H9 (cell line): Measurements from ENCODE around the gene CDK8. TPM values are rescaled to one million over a fixed set of nuclear protein-coding genes. Genes with fewer than 3 reads are reported as not detected.
"Not testable (repeated sequence)": the region's sequence is repeated elsewhere in the genome, so short reads cannot be mapped to it uniquely, and the experiment has no call there.

Source experiments
- DNase-seq: peaks from one replicate; pipeline ENCODE4 v3.0.0-alpha.2; 2017
- H2AFZ ChIP-seq: one replicate; pipeline ENCODE4 v1.6.1; 2013; ENCODE audit warnings: mild to moderate bottlenecking, low read length, control low read depth, moderate library complexity
- H2AK5ac ChIP-seq: 2 replicates; pipeline ENCODE4 v1.6.1; 2013; ENCODE audit warnings: low read length, control low read depth, mixed read lengths; ENCODE audit not compliant: insufficient read length
- H2BK120ac ChIP-seq: one replicate; pipeline ENCODE4 v1.6.1; 2013; ENCODE audit warnings: low read depth, mild to moderate bottlenecking, low read length, control low read depth, inconsistent platforms; ENCODE audit not compliant: poor library complexity, severe bottlenecking
- H2BK12ac ChIP-seq: 2 replicates; pipeline ENCODE4 v1.6.1; 2013; ENCODE audit warnings: low read length, control low read depth, mixed read lengths, low read depth; ENCODE audit not compliant: insufficient read length
- H2BK15ac ChIP-seq: 2 replicates; pipeline ENCODE4 v1.6.1; 2013; ENCODE audit warnings: low read depth, low read length, control low read depth
- H2BK20ac ChIP-seq: one replicate; pipeline ENCODE4 v1.6.1; 2013; ENCODE audit warnings: low read depth, mild to moderate bottlenecking, low read length, control low read depth, inconsistent platforms; ENCODE audit not compliant: poor library complexity, severe bottlenecking
- H2BK5ac ChIP-seq: 2 replicates; pipeline ENCODE4 v1.6.1; 2013; ENCODE audit warnings: low read length, control low read depth, mixed read lengths; ENCODE audit not compliant: insufficient read length
- H3K14ac ChIP-seq: 2 replicates; pipeline ENCODE4 v1.6.1; 2013; ENCODE audit warnings: low read length, control low read depth; ENCODE audit not compliant: insufficient read depth
- H3K18ac ChIP-seq: 2 replicates; pipeline ENCODE4 v1.6.1; 2013; ENCODE audit warnings: low read depth, mild to moderate bottlenecking, mixed read lengths, low read length, control low read depth; ENCODE audit not compliant: insufficient read length
- H3K23ac ChIP-seq: 2 replicates; pipeline ENCODE4 v1.6.1; 2013; ENCODE audit warnings: low read length, control low read depth, mixed read lengths, low read depth; ENCODE audit not compliant: insufficient read length
- H3K23me2 ChIP-seq: 2 replicates; pipeline ENCODE4 v1.6.1; 2013; ENCODE audit warnings: low read depth, mild to moderate bottlenecking, mixed read lengths, low read length, control low read depth; ENCODE audit not compliant: insufficient read length, poor library complexity, severe bottlenecking
- H3K27ac ChIP-seq: 2 replicates; pipeline ENCODE4 v1.5.1; 2013; ENCODE audit warnings: low read length, control low read depth, mixed read lengths, low read depth; ENCODE audit not compliant: insufficient read length
- H3K27me3 ChIP-seq: 2 replicates; pipeline ENCODE4 v1.6.1; 2013; ENCODE audit warnings: low read length, control low read depth, inconsistent platforms; ENCODE audit not compliant: insufficient read depth
- H3K4ac ChIP-seq: 2 replicates; pipeline ENCODE4 v1.6.1; 2013; ENCODE audit warnings: low read depth, mild to moderate bottlenecking, control low read depth, inconsistent platforms, low read length, moderate library complexity
- H3K4me1 ChIP-seq: 2 replicates; pipeline ENCODE4 v1.6.1; 2013; ENCODE audit warnings: low read length, control low read depth, inconsistent platforms; ENCODE audit not compliant: insufficient read depth
- H3K4me2 ChIP-seq: 2 replicates; pipeline ENCODE4 v1.6.1; 2013; ENCODE audit warnings: low read length, control low read depth, mixed read lengths; ENCODE audit not compliant: insufficient read length, insufficient read depth
- H3K56ac ChIP-seq: 2 replicates; pipeline ENCODE4 v1.6.1; 2013; ENCODE audit warnings: low read depth, mild to moderate bottlenecking, mixed read lengths, low read length, control low read depth; ENCODE audit not compliant: insufficient read length
- H3K79me1 ChIP-seq: 2 replicates; pipeline ENCODE4 v1.6.1; 2013; ENCODE audit warnings: low read depth, mild to moderate bottlenecking, moderate library complexity, low read length, control low read depth, inconsistent platforms; ENCODE audit not compliant: insufficient read depth, poor library complexity, severe bottlenecking
- H3K79me2 ChIP-seq: 2 replicates; pipeline ENCODE4 v1.6.1; 2013; ENCODE audit warnings: low read length, control low read depth, inconsistent platforms; ENCODE audit not compliant: insufficient read depth
- H3K9ac ChIP-seq: 2 replicates; pipeline ENCODE4 v1.6.1; 2013; ENCODE audit warnings: low read length, control low read depth, mixed read lengths; ENCODE audit not compliant: insufficient read length; ENCODE audit errors: extremely low read depth
- H3K9me3 ChIP-seq: one replicate; pipeline ENCODE4 v1.6.1; 2013; ENCODE audit warnings: low read depth, low read length, inconsistent platforms; ENCODE audit not compliant: control insufficient read depth
- H3T11ph ChIP-seq: one replicate; pipeline ENCODE4 v1.6.1; 2013; ENCODE audit warnings: mild to moderate bottlenecking, low read length, control low read depth, inconsistent platforms
- H4K20me1 ChIP-seq: one replicate; pipeline ENCODE4 v1.6.1; 2013; ENCODE audit not compliant: control insufficient read depth, insufficient read length, insufficient read depth
- H4K5ac ChIP-seq: 2 replicates; pipeline ENCODE4 v1.6.1; 2013; ENCODE audit warnings: low read depth, mild to moderate bottlenecking, mixed read lengths, low read length, control low read depth; ENCODE audit not compliant: insufficient read length
- H4K8ac ChIP-seq: replicated peaks from 2 replicates; pipeline ENCODE4 v1.6.1; 2013; ENCODE audit warnings: low read length, control low read depth, mixed read lengths, low read depth; ENCODE audit not compliant: insufficient read length
- H4K91ac ChIP-seq: 2 replicates; pipeline ENCODE4 v1.6.1; 2013; ENCODE audit warnings: low read depth, mild to moderate bottlenecking, moderate library complexity, mixed read lengths, low read length, control low read depth; ENCODE audit not compliant: insufficient read length
- H3K27ac Mint-ChIP-seq, 3 experiments: 2 replicates in 2 of 3; 3 replicates in 1 of 3; pipeline ENCODE4 v1.8.0; 2020 to 2021; ENCODE audit warnings: mixed read lengths in 3 of 3, mild to moderate bottlenecking in 1 of 3, moderate library complexity in 1 of 3
- H3K27me3 Mint-ChIP-seq: 2 replicates; pipeline ENCODE4 v1.8.0; 2021; ENCODE audit warnings: low read depth, mild to moderate bottlenecking, moderate library complexity, mixed read lengths
- H3K36me3 Mint-ChIP-seq, 3 experiments: 2 replicates in 2 of 3; 3 replicates in 1 of 3; pipeline ENCODE4 v1.8.0; 2020 to 2021; ENCODE audit warnings: low read depth in 3 of 3, mixed read lengths in 3 of 3; ENCODE audit not compliant: insufficient read depth in 1 of 3
- H3K4me1 Mint-ChIP-seq, 2 experiments: 2 replicates each; pipeline ENCODE4 v1.8.0; 2020; ENCODE audit warnings: mixed read lengths in 2 of 2
- H3K4me3 Mint-ChIP-seq, 2 experiments: 2 replicates in 1 of 2; 3 replicates in 1 of 2; pipeline ENCODE4 v1.8.0; 2020 to 2021; ENCODE audit warnings: mild to moderate bottlenecking in 2 of 2, mixed read lengths in 2 of 2, moderate library complexity in 1 of 2
- H3K9me3 Mint-ChIP-seq, 2 experiments: 2 replicates in 1 of 2; 3 replicates in 1 of 2; pipeline ENCODE4 v1.8.0; 2020; ENCODE audit warnings: mild to moderate bottlenecking in 2 of 2, mixed read lengths in 2 of 2, moderate library complexity in 1 of 2
- whole genome bisulfite sequencing: extraction: QIAGEN DNeasy Blood & Tissue Kit; methylation state at CpG from one replicate; pipeline ENCODE4 v1.1.7; 2013; ENCODE audit warnings: missing lambda C conversion rate, low lambda C conversion rate, mixed read lengths; ENCODE audit not compliant: insufficient read length; ENCODE audit errors: extremely low coverage; 5-methylcytosine and 5-hydroxymethylcytosine counted together
- total RNA-seq: library from RNA; stranded (reverse); gene quantifications from 2 replicates; pipeline ENCODE4 v1.2.1, GENCODE V29; 2021

The CDK8 gene
- total RNA-seq, 1 experiment from 2014 or later = 18.1 TPM

- not testable (repeated sequence) for H4K91ac ChIP-seq, H3K79me1 ChIP-seq, H3K23ac ChIP-seq, H4K5ac ChIP-seq, H2AK5ac ChIP-seq, H3K18ac ChIP-seq, H2BK15ac ChIP-seq, H4K8ac ChIP-seq, H3K79me2 ChIP-seq, H3K23me2 ChIP-seq, H3K27ac Mint-ChIP-seq, H3K4me1 ChIP-seq, H3K56ac ChIP-seq, H3K9ac ChIP-seq, H3K4me3 Mint-ChIP-seq, H2BK5ac ChIP-seq, H3K27me3 ChIP-seq, H2BK120ac ChIP-seq, H3K27me3 Mint-ChIP-seq, DNase-seq, H2AFZ ChIP-seq, H3K9me3 Mint-ChIP-seq, H3K4ac ChIP-seq, H3K4me2 ChIP-seq, H2BK12ac ChIP-seq, H4K20me1 ChIP-seq, H2BK20ac ChIP-seq, H3T11ph ChIP-seq, H3K27ac ChIP-seq, H3K9me3 ChIP-seq, H3K14ac ChIP-seq
- Mint-ChIP-seq H3K4me1 (peaks cover 10 to 14% of the 10 kb centered on the region in 2 experiments), H3K36me3 (peaks cover 0 to 10% (median 3%) of the 10 kb centered on the region in 3 experiments; a peak in 4 of 7 replicates)
- no CpG with 5 or more reads among the region's 1 CpG for WGBS
Measured at GRCh38 chr13:26316095-26316494, 62.2 kb downstream of the CDK8 start.
